Measurements from ENCODE around the gene PCBD2.

PCBD2 gene

GRCh38 chr5:134891473-134891872 is 13.5 kb upstream of the PCBD2 start:
- no peak overlapping the region for H3K4me3 ChIP-seq (ENCODE audit: low read depth, low read length)
- DNase-seq (ENCODE audit: low read depth) = no peak
- no peak for TF ChIP-seq CTCF (IDR thresholded peaks at IDR 0.05; ENCODE audit: control insufficient read depth, extremely low read depth, insufficient read depth)

GRCh38 chr5:134892282-134892681 is 12.6 kb upstream of the PCBD2 start:
- TF ChIP-seq CTCF (IDR thresholded peaks at IDR 0.05; ENCODE audit: control insufficient read depth, extremely low read depth, insufficient read depth) = no peak
- DNase-seq (ENCODE audit: low read depth) = no peak
- no peak overlapping the region for H3K4me3 ChIP-seq (ENCODE audit: low read depth, low read length)

- no peak overlapping the region for H3K4me3 ChIP-seq (ENCODE audit: low read depth, low read length)
- TF ChIP-seq CTCF (IDR thresholded peaks at IDR 0.05; ENCODE audit: control insufficient read depth, extremely low read depth, insufficient read depth) = no peak
- DNase-seq (ENCODE audit: low read depth) = no peak
Observed at GRCh38 chr5:134892926-134893325, 12.0 kb upstream of the PCBD2 start.

GRCh38 chr5:134893748-134894505 is 11.0 kb upstream of the PCBD2 start:
- no peak overlapping the region for H3K4me3 ChIP-seq (ENCODE audit: low read depth, low read length)
- no peak for DNase-seq (ENCODE audit: low read depth)
- no peak for TF ChIP-seq CTCF (IDR thresholded peaks at IDR 0.05; ENCODE audit: control insufficient read depth, extremely low read depth, insufficient read depth)

- DNase-seq (ENCODE audit: low read depth) = no peak
- TF ChIP-seq CTCF (IDR thresholded peaks at IDR 0.05; ENCODE audit: control insufficient read depth, extremely low read depth, insufficient read depth) = no peak
- no peak overlapping the region for H3K4me3 ChIP-seq (ENCODE audit: low read depth, low read length)
Observed at GRCh38 chr5:134902071-134902801, 2.7 kb upstream of the PCBD2 start.

- peak overlapping the region; percentile 81 for H3K4me3 ChIP-seq (ENCODE audit: low read depth, low read length)
- peak; percentile 63 for TF ChIP-seq CTCF (IDR thresholded peaks at IDR 0.05; ENCODE audit: control insufficient read depth, extremely low read depth, insufficient read depth)
- DNase-seq (ENCODE audit: low read depth) = peak; percentile 33
Observed at GRCh38 chr5:134905246-134905996, 490 bp downstream of the PCBD2 start.

Data from LNCaP clone FGC (cell line).